Colon (tissue), 2 donors: Measurements from ENCODE around the gene RNF225.
"Not testable (repeated sequence)": the region's sequence is repeated elsewhere in the genome, so short reads cannot be mapped to it uniquely, and the experiment has no call there.

Source experiments
- FAIRE-seq: peaks from 2 replicates; lab custom pipeline; 2012; peaks lifted over from hg19 to GRCh38; lab: Jason Lieb, UNC
- donor health status: control.
- donor health status: control.

RNF225 gene

DNA sequence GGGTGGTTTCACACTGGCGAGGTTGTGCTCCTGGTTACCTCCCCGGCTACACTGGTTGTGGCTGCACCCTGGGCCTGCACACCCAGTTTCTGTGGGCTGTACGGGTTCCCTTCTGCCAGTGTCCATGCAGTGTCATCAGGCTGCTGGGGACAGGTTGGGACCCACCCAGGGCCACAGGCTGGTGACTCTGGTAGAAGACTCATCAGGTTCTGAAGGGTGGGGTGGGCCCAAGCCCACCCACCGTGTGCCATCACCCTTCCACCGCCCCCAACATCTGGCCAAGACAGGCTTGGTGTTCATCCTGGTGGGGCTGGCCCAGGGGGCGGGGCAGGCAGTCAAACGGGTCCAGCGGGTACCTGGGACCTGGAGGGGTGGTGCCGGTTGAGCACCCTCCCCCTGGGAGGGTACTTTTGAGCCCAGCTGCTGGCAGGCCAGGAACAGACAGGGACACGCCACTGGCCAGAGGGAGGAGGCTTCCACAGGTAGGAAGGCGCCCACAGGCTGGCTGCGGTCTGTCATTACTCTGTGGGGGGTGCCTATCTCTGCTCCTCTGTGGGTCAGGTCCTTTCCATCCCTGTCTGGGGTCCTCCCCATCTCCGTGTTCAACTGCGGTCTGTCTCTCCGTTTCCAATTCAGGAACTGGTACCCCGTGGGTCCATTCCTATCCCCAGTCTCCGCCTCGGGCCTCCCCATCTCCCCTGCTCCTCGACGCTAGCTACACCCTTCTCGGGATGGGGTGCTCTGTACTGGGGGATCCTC, at the start of gene RNF225:
Gene RNF225 (plus strand): TSS at position 437 of the 759 bp plus-strand sequence. CDS start 434 bp downstream, outside the sequence.
- no peak for FAIRE-seq

DNA sequence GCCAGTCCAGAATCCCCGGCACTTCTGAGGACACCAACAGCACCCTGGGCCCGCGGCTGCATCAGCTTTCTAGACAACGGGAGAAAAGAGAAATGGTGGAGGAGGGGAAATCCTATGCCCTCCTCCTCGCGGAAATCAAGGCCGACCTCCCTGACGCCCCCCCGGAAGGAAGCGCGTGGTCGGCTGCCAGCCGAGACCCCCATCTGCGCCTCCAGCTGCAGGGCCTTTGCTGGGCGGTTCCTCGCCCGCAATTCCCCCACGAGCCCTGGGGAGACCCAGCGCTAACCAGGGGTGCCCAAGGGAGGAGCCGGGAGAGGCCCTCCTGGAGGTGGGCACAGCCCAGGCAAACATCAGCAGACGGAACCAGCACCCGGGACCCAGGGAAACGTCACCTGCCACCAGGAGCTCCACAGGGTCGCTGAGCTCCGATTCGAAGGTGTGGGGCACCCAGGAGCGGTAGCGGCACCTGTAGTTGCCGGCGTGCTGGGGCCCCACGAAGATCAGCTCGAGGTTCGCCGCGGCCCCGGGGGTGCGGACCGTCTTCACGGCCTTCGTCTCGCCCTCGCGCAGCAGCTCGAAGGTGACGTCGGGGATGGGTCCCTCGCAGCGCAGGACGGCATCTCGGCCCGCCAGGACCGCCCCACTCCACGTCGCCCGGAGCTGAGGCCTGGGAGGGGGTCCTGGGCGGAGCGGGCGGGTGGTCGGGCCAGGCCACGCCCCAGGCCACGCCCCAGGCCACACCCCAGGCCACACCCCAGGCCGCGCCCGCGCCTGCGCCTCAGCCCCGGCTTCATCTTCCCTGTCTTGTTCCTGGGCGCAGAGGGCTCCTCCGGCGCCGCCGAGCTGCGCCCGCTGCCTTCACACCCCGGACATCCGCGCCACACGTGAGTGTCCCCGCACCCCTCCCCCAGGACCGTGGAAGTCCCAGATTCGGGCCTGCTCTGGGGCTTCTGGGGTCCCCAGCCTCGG, 48.2 kb upstream of the RNF225 start:
- FAIRE-seq = no peak

DNA sequence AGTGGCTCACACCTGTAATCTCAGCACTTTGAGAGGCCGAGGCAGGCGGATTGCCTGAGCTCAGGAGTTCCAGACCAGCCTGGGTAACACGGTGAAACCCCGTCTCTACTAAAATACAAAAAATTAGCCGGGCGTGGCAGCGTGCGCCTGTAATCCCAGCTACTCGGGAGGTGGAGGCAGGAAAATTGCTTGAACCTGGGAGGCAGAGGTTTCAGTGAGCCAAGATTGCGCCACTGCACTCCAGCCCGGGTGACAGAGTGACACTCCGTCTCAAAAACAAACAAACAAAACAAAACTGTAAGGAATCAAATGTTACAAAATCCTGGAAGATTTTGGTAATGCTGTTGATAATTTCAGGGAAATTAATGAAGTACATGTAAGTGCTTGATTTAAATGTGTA, 47.4 kb upstream of the RNF225 start:
- FAIRE-seq = not testable (repeated sequence)

DNA sequence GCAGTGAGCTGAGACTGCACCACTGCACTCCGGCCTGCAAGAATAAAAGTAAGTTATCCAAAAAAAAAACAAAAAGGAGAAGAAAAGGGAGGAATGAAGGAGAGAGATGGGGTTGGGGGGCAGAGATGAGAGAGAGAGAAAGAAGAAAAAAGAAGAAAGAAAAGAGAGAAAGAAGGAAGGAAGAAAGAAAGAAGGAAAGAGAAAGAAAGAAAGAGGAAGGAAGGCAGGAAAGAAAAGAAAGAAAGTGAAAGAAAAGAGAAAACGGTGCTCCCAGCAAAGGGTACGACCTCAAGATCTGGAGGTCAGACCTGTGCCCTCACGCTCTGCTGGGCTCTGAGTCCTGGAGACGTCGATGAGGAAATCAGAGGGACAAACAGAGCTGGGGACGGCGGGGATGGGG, 45.9 kb upstream of the RNF225 start:
- no peak for FAIRE-seq

DNA sequence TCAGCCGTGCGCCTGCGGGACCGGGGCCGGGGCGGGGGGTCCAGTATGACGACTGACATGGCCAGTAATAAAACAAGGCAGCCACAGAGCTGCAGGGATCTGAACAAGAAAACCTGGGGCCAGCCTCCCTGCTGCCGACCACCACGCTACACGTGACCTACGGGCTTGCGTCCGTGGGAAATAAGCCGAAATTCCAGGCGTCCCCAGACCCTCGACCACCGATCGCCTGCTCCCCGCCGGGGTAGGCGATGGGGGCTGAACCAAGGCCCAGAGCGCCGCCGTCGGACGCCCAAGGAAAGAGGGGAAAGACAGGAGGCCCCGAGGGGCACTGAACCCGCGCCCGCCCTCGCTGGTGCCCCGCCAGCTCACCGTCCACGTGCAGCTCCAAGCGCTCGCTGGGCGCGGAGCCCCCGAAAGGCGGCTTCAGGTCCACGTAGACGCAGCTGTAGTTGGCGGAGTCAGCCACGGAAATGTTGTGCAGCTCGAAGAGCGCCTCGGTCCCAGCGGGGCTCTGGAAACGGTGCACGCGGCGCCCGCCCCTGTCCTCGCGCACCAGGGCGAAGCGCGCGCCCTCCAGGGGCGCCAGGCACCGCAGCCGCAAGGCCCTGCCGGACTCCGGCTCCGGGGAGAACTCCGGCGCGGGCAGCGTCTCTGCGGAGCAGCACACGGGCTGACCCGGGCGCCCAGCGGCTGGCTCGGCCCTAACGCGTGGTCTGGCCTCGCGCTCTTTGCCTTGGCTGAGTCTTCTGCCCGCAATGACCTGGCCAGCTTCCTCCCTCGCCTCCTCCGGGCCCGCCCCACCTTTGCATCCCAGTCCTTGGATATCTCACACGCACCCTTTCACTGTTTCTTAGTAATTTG, 45.2 kb upstream of the RNF225 start:
- no peak for FAIRE-seq

DNA sequence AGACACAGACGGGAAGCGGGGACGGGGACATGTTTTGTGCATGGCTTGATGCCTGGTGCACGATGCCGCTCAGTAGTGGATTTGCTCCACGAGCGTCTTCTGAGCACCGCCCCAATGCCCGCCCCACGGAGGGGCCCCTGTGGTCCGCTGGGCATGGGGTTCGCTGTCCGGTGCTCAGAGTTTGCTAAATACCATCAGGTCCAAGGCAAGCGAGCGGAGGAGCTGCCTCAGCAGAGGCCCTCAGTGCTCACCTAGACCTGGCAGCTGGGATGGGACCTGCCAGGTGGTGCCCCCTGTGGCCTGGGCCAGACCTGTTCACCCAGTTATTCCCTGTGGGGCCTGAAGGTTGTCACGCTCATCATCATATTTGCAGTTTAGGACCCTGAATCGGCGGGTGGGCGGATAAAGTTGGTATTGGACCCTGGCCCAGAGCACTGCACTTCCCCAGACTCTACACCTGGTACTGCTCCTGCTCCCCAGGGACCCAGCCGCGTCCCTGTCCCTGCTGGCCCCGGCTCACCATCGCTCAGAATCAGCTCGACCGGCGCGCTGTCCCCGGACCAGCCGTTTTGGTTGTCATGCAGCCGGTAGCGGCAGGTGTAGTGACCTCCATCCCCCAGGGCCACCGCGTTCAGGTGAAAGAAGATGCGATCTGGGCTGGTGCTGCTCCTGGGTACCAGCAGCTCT, 44.4 kb upstream of the RNF225 start:
- no peak for FAIRE-seq

DNA sequence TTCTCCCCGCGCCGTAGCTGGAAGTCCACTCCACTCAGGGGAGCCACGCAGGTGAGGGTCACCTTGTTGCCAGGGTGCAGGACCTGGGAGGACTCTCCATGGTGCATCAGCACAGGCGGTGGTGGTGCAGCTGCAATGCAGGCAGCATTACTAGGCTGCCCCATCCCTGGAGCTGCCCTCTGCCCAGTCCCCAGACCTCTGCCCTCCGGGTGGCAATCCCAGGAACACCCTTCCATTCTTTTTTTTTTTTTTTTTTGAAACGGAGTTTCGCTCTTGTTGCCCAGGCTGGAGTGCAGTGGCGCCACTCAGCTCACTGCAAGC, 43.9 kb upstream of the RNF225 start:
- FAIRE-seq = no peak

DNA sequence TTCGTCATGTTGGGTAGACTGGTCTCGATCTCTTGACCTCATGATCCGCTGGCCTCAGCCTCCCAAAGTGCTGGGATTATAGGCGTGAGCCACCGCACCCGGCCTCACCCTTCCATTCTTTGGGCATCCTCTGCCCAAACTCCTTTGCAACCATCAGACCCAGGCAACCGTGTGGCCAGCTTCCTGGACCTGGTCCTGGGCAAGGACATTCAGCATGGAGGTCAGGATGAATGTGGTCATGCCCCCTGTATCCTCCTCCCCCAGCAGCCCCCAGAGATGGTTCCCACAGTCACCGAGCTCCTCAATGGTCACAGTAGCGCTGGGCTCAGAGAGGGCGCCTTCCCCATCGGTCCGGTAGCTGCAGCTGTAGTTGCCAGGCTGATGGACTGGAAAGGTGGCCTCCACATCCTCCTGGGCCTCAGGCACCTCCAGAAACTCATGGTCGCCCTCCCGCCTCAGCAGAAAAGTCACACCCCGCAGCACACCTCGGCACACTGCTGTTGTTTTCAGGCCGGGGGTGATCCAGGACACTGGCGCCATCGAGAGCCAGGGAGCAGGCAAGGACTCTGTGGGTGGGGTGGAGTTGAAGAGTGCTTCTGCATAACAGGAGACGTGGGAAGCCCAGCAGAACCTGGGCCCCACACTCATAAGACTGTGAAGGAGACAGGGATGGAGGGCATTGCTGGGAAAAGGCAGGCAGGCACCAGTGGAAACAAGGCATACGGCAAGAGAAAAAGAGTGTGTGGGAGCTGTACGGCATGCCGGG, 43.3 kb upstream of the RNF225 start:
- FAIRE-seq = no peak

DNA sequence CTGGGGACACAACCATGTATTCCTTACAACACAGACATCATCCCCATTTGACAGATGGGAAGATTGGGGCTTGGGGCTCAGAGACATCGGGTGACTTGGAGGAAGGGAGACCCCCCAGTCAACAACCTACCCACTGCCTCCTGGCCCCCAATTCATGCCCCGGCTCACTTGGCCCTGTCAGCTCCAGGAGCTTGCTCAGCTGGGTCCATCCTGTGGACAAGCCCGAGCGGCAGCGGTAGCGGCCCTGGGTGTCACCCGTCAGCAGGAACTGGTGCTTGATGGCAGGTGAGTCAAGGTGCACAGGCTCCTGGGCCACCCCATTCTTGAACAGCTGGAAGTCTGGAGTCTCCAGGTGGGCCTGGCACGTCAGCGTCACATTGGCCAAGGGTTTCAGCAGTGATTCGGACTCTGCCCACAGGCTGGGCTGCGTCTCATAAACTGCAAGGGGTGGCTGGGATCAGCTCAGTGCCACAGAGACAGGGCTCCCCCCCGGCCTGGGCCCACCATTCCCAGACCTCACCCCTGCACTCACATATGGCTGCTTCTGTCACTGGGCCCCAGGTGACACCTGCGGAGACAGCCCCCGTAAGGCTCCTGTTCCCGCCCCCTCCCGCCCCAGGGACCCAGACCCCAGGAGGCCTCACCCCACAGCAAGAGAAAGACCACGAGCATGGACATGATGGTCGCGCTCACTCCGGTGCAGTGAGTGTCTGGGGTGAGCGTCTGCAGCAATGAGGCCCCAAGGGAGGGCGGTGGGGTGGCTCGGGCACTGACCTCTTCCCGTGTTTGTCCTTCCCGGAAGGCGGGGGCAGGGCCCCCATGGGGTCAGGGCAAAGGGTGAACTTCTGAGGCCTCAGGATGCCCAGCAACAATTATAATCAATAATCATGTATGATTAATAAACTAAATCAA, 42.4 kb upstream of the RNF225 start, which contains the start of gene A1BG:
Gene A1BG (minus strand): TSS at position 733 of the 912 bp plus-strand sequence. CDS start 55 bp downstream, at position 678.
- FAIRE-seq = no peak

DNA sequence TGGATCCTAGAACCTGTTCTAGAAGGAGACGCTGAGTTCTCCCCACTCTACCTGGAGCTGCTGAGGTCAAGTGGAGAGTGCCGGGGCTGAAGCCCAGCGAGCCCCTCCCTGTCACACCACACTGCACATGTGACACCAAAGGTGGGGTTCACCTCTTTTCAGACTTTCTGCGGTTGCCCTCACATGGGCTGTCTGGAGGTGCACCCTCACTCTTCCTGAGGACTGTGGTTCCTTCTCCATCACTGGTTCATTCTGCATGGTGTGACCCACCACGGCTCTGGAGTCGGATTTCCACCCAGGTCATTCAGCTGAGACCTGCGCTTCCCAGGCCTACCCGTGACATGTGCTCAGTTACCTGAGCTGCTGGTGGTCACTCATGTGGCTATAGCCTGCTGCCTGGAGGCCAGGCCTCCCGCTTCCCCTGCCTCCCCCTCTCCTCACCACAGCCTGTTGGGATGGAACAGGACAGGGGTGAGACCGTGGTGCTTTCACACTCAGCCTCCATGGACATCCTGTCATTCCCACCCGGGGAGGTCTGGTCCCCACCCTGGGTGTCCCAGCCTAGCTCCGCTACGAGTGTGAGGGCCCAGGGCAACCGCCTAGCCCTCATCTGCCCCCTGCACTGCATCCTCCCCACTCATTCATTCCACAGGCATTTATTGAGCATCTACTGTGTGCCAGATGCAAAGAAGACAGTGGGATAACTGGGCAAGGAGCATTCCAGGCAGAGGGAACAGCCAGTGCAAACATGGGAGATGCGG, 41.6 kb upstream of the RNF225 start:
- FAIRE-seq = no peak

DNA sequence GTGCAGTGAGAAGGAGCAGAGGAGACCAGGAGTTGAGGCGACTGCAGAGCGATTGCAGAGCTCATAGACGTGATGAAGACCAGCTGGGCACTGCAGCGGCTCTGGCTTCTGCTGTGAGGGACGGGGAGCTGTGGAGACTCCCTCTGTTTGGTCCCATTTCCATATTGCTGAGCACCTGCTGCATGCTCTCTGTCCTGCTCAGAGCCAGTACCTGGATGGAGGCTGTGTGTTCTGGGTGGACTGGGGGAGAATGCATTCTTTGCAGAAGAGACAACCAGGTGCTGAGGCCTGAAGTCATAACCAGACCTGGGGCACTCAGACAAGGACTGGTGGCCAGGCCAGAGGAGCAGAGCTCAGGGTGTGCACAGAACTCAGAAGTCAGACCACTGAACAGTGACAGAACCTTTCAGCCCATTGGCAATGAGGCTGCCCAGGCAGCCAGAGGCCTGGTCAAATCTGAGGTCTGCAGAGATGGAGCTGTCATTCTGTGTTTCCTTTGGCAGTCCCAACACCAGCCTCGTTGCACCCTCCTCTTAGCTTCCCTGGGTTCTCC, 40.9 kb upstream of the RNF225 start:
- no peak for FAIRE-seq

DNA sequence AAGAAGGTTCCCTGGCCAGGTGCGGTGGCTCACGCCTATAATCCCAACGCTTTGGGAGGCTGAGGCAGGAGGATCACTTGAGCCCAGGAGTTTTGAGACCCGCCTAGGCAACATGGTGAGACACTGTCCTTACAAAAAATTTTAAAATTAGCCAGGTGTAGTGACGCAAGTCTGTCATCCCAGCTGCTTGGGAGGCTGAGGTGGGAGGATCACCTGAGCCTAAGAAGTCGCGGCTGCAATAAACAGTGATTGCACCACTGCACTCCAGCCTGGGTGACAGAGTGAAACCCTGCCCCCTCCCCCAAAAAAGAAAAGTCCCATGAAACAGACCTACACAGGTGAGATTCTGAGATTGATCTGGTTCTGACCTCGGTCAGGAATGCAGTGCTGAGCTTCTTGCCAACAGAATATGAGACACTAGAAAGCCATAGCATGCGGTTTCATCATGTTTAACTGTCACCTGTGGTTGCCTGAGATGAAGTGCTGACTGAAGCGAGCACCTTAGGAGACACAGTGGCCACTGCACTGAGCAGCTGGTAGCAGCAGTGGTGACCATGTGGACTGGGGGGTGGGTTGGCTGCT, 40.1 kb upstream of the RNF225 start:
- no peak for FAIRE-seq

DNA sequence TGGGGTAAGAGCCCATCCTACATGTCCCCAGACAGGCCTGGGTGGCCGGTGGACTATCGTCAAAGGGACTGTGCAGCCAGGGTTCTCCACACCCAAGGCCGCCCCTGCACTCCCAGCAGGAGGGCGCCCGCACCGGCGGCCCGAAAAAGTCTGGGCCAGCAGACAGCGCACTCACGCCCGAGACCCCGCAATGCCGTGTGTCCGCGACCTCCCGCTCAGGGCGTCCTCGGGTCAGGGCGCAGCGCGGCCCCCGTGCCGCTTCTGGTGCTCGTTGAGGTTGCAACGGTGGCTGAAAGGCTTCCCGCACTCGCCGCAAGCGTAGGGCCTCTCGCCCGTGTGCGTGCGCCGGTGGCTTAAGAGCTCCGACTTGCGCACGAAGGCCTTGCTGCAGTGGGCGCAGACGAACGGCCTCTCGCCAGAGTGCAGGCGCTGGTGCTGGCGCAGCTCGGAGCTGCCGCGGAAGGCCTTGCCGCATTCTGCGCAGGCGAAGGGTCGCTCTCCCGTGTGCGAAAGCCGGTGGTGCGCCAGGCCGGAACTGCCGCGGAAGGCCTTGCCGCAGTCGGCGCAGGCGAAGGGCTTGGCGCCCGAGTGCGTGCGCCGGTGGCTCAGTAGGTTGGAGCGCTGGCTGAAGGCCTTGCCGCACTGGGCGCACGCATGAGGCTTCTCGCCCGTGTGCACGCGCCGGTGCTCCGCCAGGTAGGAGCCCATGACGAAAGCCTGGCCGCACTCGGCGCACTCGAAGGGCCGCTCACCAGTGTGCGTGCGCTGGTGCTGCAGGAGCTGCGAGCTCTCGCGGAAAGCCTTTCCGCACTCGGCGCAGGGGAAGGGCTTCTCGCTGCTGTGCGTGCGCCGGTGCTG, 39.3 kb upstream of the RNF225 start:
- FAIRE-seq = no peak

DNA sequence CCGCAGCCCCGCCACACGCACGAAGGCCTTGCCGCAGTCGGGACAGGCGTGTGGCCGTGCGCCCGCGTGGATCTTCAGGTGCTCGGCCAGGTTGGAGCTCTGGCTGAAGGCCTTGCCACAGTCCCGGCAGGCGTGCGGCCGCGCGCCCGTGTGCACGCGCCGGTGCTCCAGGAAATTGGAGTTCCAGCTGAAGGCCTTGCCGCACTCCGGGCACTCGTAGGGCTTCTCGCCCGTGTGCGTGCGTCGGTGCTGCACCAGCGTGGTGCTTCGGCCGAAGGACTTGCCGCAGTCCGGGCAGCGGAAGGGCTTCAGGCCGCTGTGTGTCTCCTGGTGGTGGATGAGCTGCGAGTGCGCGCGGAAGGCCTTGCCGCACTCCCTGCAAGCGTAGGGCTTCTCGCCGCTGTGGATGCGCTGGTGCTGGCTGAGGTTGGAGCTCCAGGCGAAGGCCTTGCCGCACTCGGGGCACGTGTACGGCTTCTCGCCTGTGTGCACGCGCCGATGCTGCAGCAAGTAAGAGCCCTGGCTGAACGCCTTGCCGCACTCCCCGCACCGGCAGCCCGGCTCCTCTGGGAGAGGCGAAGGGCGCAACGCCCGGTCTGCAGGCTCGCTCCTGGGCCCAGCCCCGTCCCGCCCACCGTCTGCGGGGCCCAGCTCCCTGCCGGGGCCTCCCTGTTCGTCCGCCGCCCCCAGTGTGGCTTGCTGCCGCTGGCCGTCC, 38.5 kb upstream of the RNF225 start:
- no peak for FAIRE-seq

DNA sequence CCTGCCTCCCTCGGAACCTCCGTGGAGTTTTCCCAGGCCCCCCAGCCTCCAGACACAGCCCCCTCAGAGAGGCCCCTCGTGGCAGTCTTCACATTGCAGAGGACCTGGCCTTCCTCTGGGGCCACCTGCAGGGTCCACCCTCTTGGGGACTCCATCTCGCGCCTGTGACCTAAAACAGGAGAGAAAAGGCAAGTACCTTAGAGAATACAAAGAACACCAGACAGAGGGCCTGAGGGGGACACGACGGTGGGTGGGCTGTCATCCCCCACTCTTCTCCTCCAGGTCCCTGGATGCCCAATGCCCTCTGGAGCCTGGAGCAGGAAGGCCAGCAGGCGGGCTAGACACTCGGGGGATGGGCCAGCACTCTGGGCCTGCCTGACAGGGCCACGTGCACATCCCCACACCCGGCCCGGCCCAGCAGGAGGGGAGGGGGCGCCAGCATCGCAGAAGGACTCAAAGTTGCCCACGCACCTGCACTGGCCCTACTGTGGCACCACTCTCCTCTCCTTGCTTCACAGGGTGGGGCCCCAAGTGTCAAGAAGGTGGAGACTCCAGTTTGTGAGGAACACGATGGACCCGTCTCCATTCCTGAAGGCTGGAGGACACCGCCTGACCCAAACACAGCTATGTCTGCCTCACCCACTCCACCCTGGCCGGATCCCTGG, 37.8 kb upstream of the RNF225 start:
- FAIRE-seq = no peak

DNA sequence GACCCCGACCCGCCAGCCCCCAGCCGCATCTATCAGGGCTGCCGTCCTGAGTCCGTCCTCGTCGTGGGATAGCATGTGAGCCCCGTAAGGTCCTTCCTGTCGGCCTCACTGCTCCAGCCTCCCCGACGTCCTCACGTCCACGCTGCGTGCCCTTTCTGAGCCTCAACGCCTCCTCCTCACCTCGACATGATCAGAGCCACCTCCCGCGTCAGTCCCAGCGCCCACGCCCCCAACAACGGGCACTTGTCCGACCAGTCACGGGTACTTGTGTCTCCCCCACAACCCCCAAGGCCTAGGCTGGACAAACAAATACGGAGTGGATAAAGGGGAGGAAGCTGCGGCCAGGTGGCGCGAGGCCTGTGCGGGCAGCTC, 33.6 kb upstream of the RNF225 start:
- no peak for FAIRE-seq
